ENCODE results near the gene GADD45B. TPM values are rescaled to one million over a fixed set of nuclear protein-coding genes. Genes with fewer than 3 reads are reported as not detected.

Gene GADD45B
- total RNA-seq, 2 experiments from 2014 or later, result 107 to 112 TPM

DNA sequence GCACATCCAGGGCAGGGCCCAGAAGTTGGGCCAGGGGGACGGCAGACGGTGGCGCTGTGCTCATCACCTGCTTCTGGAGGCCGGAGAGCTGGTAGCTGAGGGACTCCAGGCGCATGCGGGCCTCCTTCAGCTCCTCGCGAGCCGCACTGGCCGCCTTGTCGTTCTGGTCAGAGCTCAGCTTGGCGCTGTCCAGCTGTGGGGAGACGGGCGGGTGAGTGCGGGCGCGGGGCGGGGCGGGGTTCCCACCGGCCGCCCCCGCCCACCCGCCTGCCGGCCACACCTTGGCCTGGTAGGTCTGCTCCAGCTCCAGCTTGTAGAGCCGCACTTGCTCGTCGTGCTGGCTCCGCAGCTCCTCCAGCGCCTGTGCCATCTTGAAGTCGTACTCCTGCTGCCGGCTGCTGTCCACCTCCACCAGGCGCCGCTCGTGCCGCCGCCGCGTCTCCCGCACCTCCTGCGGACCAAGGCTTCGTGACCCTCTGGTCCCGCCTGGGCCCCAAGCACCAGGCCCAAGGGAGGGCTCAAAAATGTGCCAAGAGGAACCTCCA is 41.1 kb upstream of the GADD45B start:
- peaks cover 20% of the 10 kb centered on the region for H3K36me3 Mint-ChIP-seq (ENCODE audit: low read depth)
- H3K9me3 Mint-ChIP-seq, result no peaks in the 10 kb centered on the region
- no peaks in the 10 kb centered on the region for H3K27me3 Mint-ChIP-seq (ENCODE audit: low read depth)
- intact Hi-C loops (cut with micrococcal nuclease), result no loop called here
- CTCF ChIA-PET, result interaction anchor here (0.6 kb wide), 1 partner anchor 42 kb away, joined by 4 read pairs; no protein-coding TSS in a partner anchor
- H3K27ac Mint-ChIP-seq, result no peak overlapping the region
- H3K4me3 Mint-ChIP-seq, result no peak overlapping the region
- no peaks in the 10 kb centered on the region for H3K4me1 Mint-ChIP-seq (ENCODE audit: low read depth)
- no peak for DNase-seq

DNA sequence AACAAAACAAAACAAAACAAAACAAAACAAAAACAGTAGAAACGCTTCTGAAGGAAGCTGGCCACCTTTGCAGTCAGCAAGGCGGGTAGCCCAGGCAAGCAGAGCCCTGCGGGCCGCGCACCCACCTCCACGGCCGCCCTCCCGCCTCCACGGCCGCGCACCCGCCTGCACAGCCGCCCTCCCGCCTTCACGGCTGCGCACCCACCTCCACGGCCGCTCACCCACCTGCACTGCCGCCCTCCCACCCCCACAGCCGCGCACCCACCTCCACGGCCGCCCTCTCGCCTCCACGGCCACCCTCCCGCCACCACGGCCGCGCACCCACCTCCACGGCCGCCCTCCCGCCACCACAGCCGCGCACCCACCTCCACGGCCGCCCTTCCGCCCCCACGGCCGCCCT is 39.5 kb upstream of the GADD45B start:
- Mint-ChIP-seq H3K27me3 (ENCODE audit: low read depth) (no peaks in the 10 kb centered on the region), H3K27ac (no peak overlapping the region), H3K4me1 (ENCODE audit: low read depth) (no peaks in the 10 kb centered on the region), H3K36me3 (ENCODE audit: low read depth) (peaks cover 23% of the 10 kb centered on the region), H3K9me3 (no peaks in the 10 kb centered on the region), H3K4me3 (no peak overlapping the region)
- DNase-seq, result no peak
- intact Hi-C loops (cut with micrococcal nuclease), result no loop called here
- CTCF ChIA-PET, result interaction anchor here (0.6 to 1.0 kb wide), 2 partner anchors 176 to 280 kb away, joined by 3 to 4 read pairs; no protein-coding TSS in a partner anchor

GRCh38 chr19:2436926-2437325 is 39.0 kb upstream of the GADD45B start:
- CTCF ChIA-PET, result interaction anchor here (0.6 to 1.0 kb wide), 2 partner anchors 177 to 281 kb away, joined by 3 to 4 read pairs; no protein-coding TSS in a partner anchor
- no peak overlapping the region for H3K4me3 Mint-ChIP-seq
- H3K9me3 Mint-ChIP-seq, result no peaks in the 10 kb centered on the region
- H3K4me1 Mint-ChIP-seq (ENCODE audit: low read depth), result no peaks in the 10 kb centered on the region
- no peaks in the 10 kb centered on the region for H3K27me3 Mint-ChIP-seq (ENCODE audit: low read depth)
- no peak overlapping the region for H3K27ac Mint-ChIP-seq
- DNase-seq, result no peak
- H3K36me3 Mint-ChIP-seq (ENCODE audit: low read depth), result peaks cover 23% of the 10 kb centered on the region
- intact Hi-C loops (cut with micrococcal nuclease), result no loop called here

GRCh38 chr19:2438178-2438577 is 37.7 kb upstream of the GADD45B start:
- Mint-ChIP-seq H3K9me3 (no peaks in the 10 kb centered on the region), H3K27me3 (ENCODE audit: low read depth) (no peaks in the 10 kb centered on the region), H3K4me3 (no peak overlapping the region), H3K27ac (no peak overlapping the region), H3K36me3 (ENCODE audit: low read depth) (peaks cover 18% of the 10 kb centered on the region), H3K4me1 (ENCODE audit: low read depth) (no peaks in the 10 kb centered on the region)
- CTCF ChIA-PET, result interaction anchor here (0.8 kb wide), 1 partner anchor 19 kb away, joined by 7 read pairs; no protein-coding TSS in a partner anchor
- intact Hi-C loops (cut with micrococcal nuclease), result no loop called here
- DNase-seq, result no peak

DNA sequence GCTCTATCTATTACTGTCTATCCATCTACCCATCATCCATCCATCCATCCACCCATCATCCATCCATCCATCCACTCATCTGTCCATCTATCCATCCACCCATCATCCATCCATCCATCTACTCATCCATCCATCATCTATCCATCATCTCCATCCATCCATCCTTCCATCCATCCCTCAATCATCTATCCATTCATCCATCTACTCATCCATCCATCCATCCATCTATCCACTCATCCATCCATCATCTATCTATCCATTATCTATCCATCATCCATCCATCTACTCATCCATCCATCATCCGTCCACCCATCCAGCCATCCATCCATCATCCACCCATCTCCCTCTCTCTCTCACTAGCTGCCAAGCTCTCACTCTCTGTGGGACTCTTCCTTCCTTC is 35.4 kb upstream of the GADD45B start:
- H3K36me3 Mint-ChIP-seq (ENCODE audit: low read depth), result peaks cover 15% of the 10 kb centered on the region
- H3K4me3 Mint-ChIP-seq, result no peak overlapping the region
- H3K27ac Mint-ChIP-seq, result peak overlapping the region; percentile 4
- no peaks in the 10 kb centered on the region for H3K9me3 Mint-ChIP-seq
- CTCF ChIA-PET, result no interaction called here
- no peaks in the 10 kb centered on the region for H3K27me3 Mint-ChIP-seq (ENCODE audit: low read depth)
- intact Hi-C loops (cut with micrococcal nuclease), result no loop called here
- no peak for DNase-seq
- no peaks in the 10 kb centered on the region for H3K4me1 Mint-ChIP-seq (ENCODE audit: low read depth)

GRCh38 chr19:2441096-2441752 is 34.7 kb upstream of the GADD45B start:
- intact Hi-C loops (cut with micrococcal nuclease), result no loop called here
- Mint-ChIP-seq H3K36me3 (ENCODE audit: low read depth) (peaks cover 14% of the 10 kb centered on the region), H3K4me1 (ENCODE audit: low read depth) (peaks cover under 1% of the 10 kb centered on the region), H3K27ac (no peak overlapping the region), H3K4me3 (no peak overlapping the region), H3K27me3 (ENCODE audit: low read depth) (no peaks in the 10 kb centered on the region), H3K9me3 (no peaks in the 10 kb centered on the region)
- CTCF ChIA-PET, result no interaction called here
- no peak for DNase-seq

DNA sequence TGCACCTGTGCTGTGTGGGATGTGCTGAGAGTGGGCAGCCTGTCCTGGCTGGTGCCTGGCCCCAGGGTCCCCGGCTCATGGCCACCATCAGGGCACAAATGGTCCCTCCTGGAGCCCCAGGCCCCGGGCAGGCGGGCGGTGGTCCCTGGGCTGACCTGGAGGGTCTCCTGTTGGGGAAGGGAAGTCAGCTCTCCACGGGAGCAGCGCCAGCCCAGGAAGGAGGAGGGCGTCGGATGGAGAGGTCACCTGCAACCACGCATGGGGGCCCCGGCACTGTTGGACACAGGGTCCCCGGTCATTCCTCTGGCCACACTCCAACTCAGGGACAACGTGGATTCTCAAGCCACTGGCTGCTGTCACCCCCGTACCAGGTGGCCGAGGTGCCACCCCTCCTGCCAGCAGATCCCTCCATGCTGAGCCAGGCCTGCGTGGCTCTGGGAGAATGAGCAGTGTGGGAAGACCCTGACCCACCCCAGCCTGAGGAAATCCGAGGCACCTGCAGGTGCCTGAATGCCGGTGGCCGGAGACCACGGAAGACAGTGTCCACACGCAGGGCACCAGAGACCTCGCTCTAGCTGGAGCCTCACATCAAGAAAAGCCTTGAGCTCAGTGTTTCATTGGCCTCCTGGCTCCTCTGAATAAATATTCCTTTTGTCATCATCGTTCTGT is 32.7 kb upstream of the GADD45B start:
- no peak for DNase-seq
- Mint-ChIP-seq H3K27ac (no peak overlapping the region), H3K4me3 (no peak overlapping the region), H3K36me3 (ENCODE audit: low read depth) (peaks cover 11% of the 10 kb centered on the region), H3K9me3 (no peaks in the 10 kb centered on the region), H3K4me1 (ENCODE audit: low read depth) (peaks cover 18% of the 10 kb centered on the region), H3K27me3 (ENCODE audit: low read depth) (no peaks in the 10 kb centered on the region)
- intact Hi-C loops (cut with micrococcal nuclease), result no loop called here
- CTCF ChIA-PET, result no interaction called here

GRCh38 chr19:2443785-2444182 is 32.1 kb upstream of the GADD45B start:
- intact Hi-C loops (cut with micrococcal nuclease), result no loop called here
- H3K9me3 Mint-ChIP-seq, result no peaks in the 10 kb centered on the region
- H3K4me3 Mint-ChIP-seq, result no peak overlapping the region

DNA sequence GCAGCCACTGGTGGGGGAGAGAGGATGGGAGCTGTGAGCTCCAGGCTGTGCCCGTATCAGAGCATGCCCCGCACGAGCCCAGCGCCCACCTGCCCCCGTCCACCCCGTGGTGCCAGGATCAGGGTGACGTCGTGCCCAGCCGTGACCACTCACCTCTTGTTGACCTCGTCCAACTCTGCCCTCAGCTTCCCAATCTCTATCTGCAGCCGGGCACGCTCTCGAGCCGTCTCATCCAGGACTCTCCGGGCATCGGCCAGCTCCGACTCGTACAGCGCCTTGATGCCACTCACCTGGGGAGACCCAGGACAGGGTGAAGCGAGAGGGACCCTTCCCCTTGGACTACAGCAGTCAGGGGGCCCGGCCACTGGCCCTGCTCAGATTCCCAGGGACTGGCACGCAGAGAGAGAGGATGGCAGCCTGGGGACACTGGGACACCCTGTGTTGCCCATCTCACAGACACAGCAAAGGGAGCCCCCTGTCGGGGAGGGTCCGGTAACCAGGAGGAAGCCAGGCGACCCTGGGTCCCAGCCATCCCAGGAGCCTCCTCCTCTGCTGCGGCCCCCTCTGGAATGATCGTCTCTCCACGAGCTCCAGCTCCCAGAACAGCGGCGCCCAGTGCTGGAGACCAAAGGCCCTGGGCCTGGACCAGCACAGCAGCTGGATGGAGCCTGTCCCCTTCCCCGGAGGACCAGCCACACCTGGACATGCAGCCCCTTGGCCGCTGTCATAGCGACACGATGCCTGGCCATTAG is 31.5 kb upstream of the GADD45B start:
- DNase-seq, result no peak
- H3K27ac Mint-ChIP-seq, result no peak overlapping the region
- CTCF ChIA-PET, result no interaction called here

More at GRCh38 chr19:2443785-2444182, 32.1 kb upstream of the GADD45B start:
- H3K36me3 Mint-ChIP-seq (ENCODE audit: low read depth), result peaks cover 11% of the 10 kb centered on the region
- no peaks in the 10 kb centered on the region for H3K27me3 Mint-ChIP-seq (ENCODE audit: low read depth)
- no peak overlapping the region for H3K27ac Mint-ChIP-seq
- no peak for DNase-seq
- H3K4me1 Mint-ChIP-seq (ENCODE audit: low read depth), result peaks cover 20% of the 10 kb centered on the region
- CTCF ChIA-PET, result no interaction called here

DNA sequence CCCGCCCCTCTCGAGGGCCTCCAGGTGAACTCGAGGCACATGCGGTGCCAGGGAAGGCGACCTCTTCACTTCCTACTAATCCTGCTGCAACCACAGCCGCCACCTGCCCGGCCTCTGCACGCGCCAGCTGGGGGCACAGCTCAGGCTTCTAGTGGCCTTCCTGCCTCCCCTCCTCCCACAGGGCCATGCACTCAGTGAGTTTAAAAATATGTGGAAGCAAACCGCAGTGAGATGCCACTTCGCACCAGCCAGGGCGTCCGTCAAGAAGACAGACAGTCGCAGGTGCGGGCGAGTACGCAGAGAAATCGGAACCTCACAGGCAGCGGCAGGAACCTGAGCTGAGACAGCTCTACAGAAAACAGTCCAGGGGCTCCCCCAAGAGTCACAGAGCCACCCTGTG is 29.5 kb upstream of the GADD45B start:
- intact Hi-C loops (cut with micrococcal nuclease), result no loop called here
- Mint-ChIP-seq H3K4me1 (ENCODE audit: low read depth) (peaks cover 20% of the 10 kb centered on the region), H3K4me3 (peak overlapping the region; percentile 52), H3K27ac (no peak overlapping the region), H3K36me3 (ENCODE audit: low read depth) (peaks cover 8% of the 10 kb centered on the region), H3K9me3 (no peaks in the 10 kb centered on the region), H3K27me3 (ENCODE audit: low read depth) (no peaks in the 10 kb centered on the region)
- CTCF ChIA-PET, result interaction anchor here (0.5 kb wide), 2 partner anchors 222 to 335 kb away, joined by 3 to 5 read pairs; no protein-coding TSS in a partner anchor
- DNase-seq, result peak; percentile 67

More for the DNA sequence above, 31.5 kb upstream of the GADD45B start:
- Mint-ChIP-seq H3K27me3 (ENCODE audit: low read depth) (no peaks in the 10 kb centered on the region), H3K4me3 (no peak overlapping the region), H3K36me3 (ENCODE audit: low read depth) (peaks cover 11% of the 10 kb centered on the region), H3K4me1 (ENCODE audit: low read depth) (peaks cover 20% of the 10 kb centered on the region), H3K9me3 (no peaks in the 10 kb centered on the region)
- intact Hi-C loops (cut with micrococcal nuclease), result no loop called here

GRCh38 chr19:2449019-2449418 is 26.9 kb upstream of the GADD45B start:
- DNase-seq, result no peak
- no peak overlapping the region for H3K27ac Mint-ChIP-seq
- H3K9me3 Mint-ChIP-seq, result no peaks in the 10 kb centered on the region
- H3K4me3 Mint-ChIP-seq, result no peak overlapping the region
- peaks cover 28% of the 10 kb centered on the region for H3K4me1 Mint-ChIP-seq (ENCODE audit: low read depth)
- no peaks in the 10 kb centered on the region for H3K27me3 Mint-ChIP-seq (ENCODE audit: low read depth)
- intact Hi-C loops (cut with micrococcal nuclease), result no loop called here
- H3K36me3 Mint-ChIP-seq (ENCODE audit: low read depth), result peaks cover 5% of the 10 kb centered on the region
- CTCF ChIA-PET, result no interaction called here

GRCh38 chr19:2451138-2451537 is 24.8 kb upstream of the GADD45B start:
- CTCF ChIA-PET, result no interaction called here
- Mint-ChIP-seq H3K27me3 (ENCODE audit: low read depth) (no peaks in the 10 kb centered on the region), H3K4me3 (no peak overlapping the region), H3K9me3 (no peaks in the 10 kb centered on the region), H3K27ac (no peak overlapping the region), H3K4me1 (ENCODE audit: low read depth) (peaks cover 41% of the 10 kb centered on the region), H3K36me3 (ENCODE audit: low read depth) (peaks cover 7% of the 10 kb centered on the region)
- no peak for DNase-seq
- intact Hi-C loops (cut with micrococcal nuclease), result no loop called here
